ENCODE data around the gene FGB.

GRCh38 chr4:154519214-154519613 lies 43.6 kb upstream of the FGB start:
- TF ChIP-seq CTCF (IDR thresholded peaks at IDR 0.05) (no peak), POLR2A (IDR thresholded peaks at IDR 0.05; ENCODE audit: low read depth) (no peak)

Data from esophagus muscularis mucosa (tissue), 3 donors.